H54 (cell line): ENCODE measurements around the gene ATAD2B.

Experiments used
- DNase-seq: peaks from one replicate; pipeline ENCODE4 v3.0.0; 2011; ENCODE audit warnings: low spot score, mixed read lengths; ENCODE audit not compliant: insufficient read length
- FAIRE-seq: peaks from 3 replicates; lab custom pipeline; 2011; peaks lifted over from hg19 to GRCh38; lab: Jason Lieb, UNC
- POLR2A ChIP-seq: IDR thresholded peaks from 2 replicates; pipeline ENCODE4 v1.6.1; 2011; ENCODE audit warnings: low read depth, mild to moderate bottlenecking, low read length

The ATAD2B gene

GRCh38 chr2:23837871-23838270 lies 89.1 kb downstream of the ATAD2B start:
- no peak for DNase-seq
- no peak for FAIRE-seq
- no peak for TF ChIP-seq POLR2A

- FAIRE-seq (no peak), DNase-seq (no peak)
- no peak for TF ChIP-seq POLR2A
These were observed 89.9 kb downstream of the ATAD2B start for GRCh38 chr2:23836971-23837565.

- DNase-seq, result no peak
- no peak for TF ChIP-seq POLR2A
- FAIRE-seq, result no peak
These were observed 90.4 kb downstream of the ATAD2B start for GRCh38 chr2:23836505-23836904.

GRCh38 chr2:23835988-23836387 lies 90.9 kb downstream of the ATAD2B start:
- DNase-seq (no peak), FAIRE-seq (no peak)
- TF ChIP-seq POLR2A, result no peak

- no peak for TF ChIP-seq POLR2A
- FAIRE-seq (no peak), DNase-seq (no peak)
These were observed 91.5 kb downstream of the ATAD2B start for GRCh38 chr2:23835423-23835822.

- no peak for DNase-seq
- no peak for TF ChIP-seq POLR2A
- FAIRE-seq, result no peak
These were observed 97.9 kb downstream of the ATAD2B start for GRCh38 chr2:23828986-23829385.

- peak; percentile 77 for FAIRE-seq
- TF ChIP-seq POLR2A, result no peak
- DNase-seq, result no peak
These were observed 98.5 kb downstream of the ATAD2B start for GRCh38 chr2:23828256-23828980.

GRCh38 chr2:23827287-23827686 lies 99.6 kb downstream of the ATAD2B start:
- FAIRE-seq (no peak), DNase-seq (no peak)
- TF ChIP-seq POLR2A, result no peak

- FAIRE-seq (peak; percentile 69), DNase-seq (no peak)
- no peak for TF ChIP-seq POLR2A
These were observed 100.2 kb downstream of the ATAD2B start for GRCh38 chr2:23826771-23827170.

GRCh38 chr2:23826040-23826439 lies 100.9 kb downstream of the ATAD2B start:
- DNase-seq (no peak), FAIRE-seq (no peak)
- TF ChIP-seq POLR2A, result no peak

- FAIRE-seq, result peak; percentile 64
- no peak for TF ChIP-seq POLR2A
- peak; percentile 7 for DNase-seq
These were observed 102.1 kb downstream of the ATAD2B start for GRCh38 chr2:23824777-23825212.

- no peak for FAIRE-seq
- DNase-seq, result no peak
- TF ChIP-seq POLR2A, result no peak
These were observed 103.1 kb downstream of the ATAD2B start for GRCh38 chr2:23823863-23824262.

- DNase-seq, result no peak
- no peak for FAIRE-seq
These were observed 112.0 kb downstream of the ATAD2B start for GRCh38 chr2:23814963-23815362.

GRCh38 chr2:23813438-23813837 lies 113.5 kb downstream of the ATAD2B start:
- FAIRE-seq, result no peak
- TF ChIP-seq POLR2A, result no peak
- no peak for DNase-seq

More at GRCh38 chr2:23814963-23815362, 112.0 kb downstream of the ATAD2B start:
- TF ChIP-seq POLR2A, result no peak

GRCh38 chr2:23809150-23809549 lies 117.8 kb downstream of the ATAD2B start:
- no peak for TF ChIP-seq POLR2A
- no peak for DNase-seq
- FAIRE-seq, result no peak
